Body of pancreas (tissue), 4 donors: ENCODE results near the gene PHAF1.

ENCODE experiments used
- CTCF ChIP-seq, 7 experiments: fragments of 450-650 bp in 4 of 7; fragments of 200-600 bp in 3 of 7; sonication (generic) in 3 of 7; IDR thresholded peaks; one replicate each; pipeline ENCODE4 v1.5.1; 2016 to 2019; ENCODE audit warnings: antibody characterized with exemption in 7 of 7
- POLR2A ChIP-seq, 3 donors: fragments of 450-650 bp; IDR thresholded peaks; one replicate each; pipeline ENCODE4 v1.6.1; 2016; ENCODE audit warnings: antibody characterized with exemption in 3 of 3, mild to moderate bottlenecking in 2 of 3

GRCh38 chr16:67163999-67164558 lies 54.3 kb downstream of the PHAF1 start:
- TF ChIP-seq POLR2A (IDR thresholded peaks at IDR 0.05) (no peak), CTCF (IDR thresholded peaks at IDR 0.05) (no peak)
